K562 (cell line): ENCODE data around the gene KCNK6. TPM values are rescaled to one million over a fixed set of nuclear protein-coding genes. Genes with fewer than 3 reads are reported as not detected.

Experiments
- ATAC-seq: fragments of 200-7000 bp; cut with Tn5 transposase; 3 replicates; pipeline ENCODE4 v1.9.1; 2020; ENCODE audit warnings: moderate library complexity
- BruUV-seq: library from RNA; stranded (reverse); fragments of 400-500 nt; replicated peaks from 2 replicates; lab custom pipeline; 2021; lab: Mats Ljungman, UMichigan
- CTCF ChIA-PET: fragments of 300-600 bp; formaldehyde crosslinking; extraction: SDS; loops from one replicate; lab custom pipeline; 2021; ENCODE audit warnings: low intra/inter-chr PET ratio; lab: Yijun Ruan, JAX
- POLR2A ChIA-PET: fragments of 300-600, 350-650 bp; sonication (Branson Sonifier 250); formaldehyde crosslinking; extraction: SDS; loops from one replicate; lab custom pipeline; 2021; ENCODE audit warnings: antibody characterized with exemption, inconsistent platforms; lab: Yijun Ruan, JAX
- DNase-seq, 4 experiments: peaks; one replicate each; pipeline versions ENCODE4 v3.0.0 to v3.0.0-alpha.2; 2011 to 2018; ENCODE audit warnings: low spot score in 3 of 4, mixed read lengths in 3 of 4; ENCODE audit errors: extremely low read depth in 1 of 4
- FAIRE-seq: peaks from 2 replicates; lab custom pipeline; 2011; peaks lifted over from hg19 to GRCh38; lab: Jason Lieb, UNC
- H2AFZ ChIP-seq: 2 replicates; pipeline ENCODE4 v1.6.0; 2011; ENCODE audit warnings: low read depth, low read length, control low read depth, inconsistent platforms
- H3K27ac ChIP-seq: fragments of 200-600 bp; 3 replicates; pipeline ENCODE4 v1.8.0; 2011; ENCODE audit warnings: low read depth, mild to moderate bottlenecking, control low read depth, inconsistent platforms, low read length, moderate library complexity, mixed read lengths; ENCODE audit errors: extremely low read depth
- H3K27me3 ChIP-seq, 2 experiments: fragments of 300-600 bp in 1 of 2; 2 replicates in 1 of 2; 3 replicates in 1 of 2; pipeline versions ENCODE4 v1.6.0 to v1.8.0; 2011; ENCODE audit warnings: inconsistent platforms in 2 of 2, low read length in 2 of 2, mild to moderate bottlenecking in 1 of 2, mixed read lengths in 1 of 2, moderate library complexity in 1 of 2; ENCODE audit not compliant: control insufficient read depth in 2 of 2, insufficient read depth in 2 of 2
- H3K36me3 ChIP-seq: fragments of 300-600 bp; 3 replicates; pipeline ENCODE4 v1.8.0; 2011; ENCODE audit warnings: mild to moderate bottlenecking, low read length, inconsistent platforms; ENCODE audit not compliant: control insufficient read depth, insufficient read depth
- H3K4me1 ChIP-seq, 2 experiments: fragments of 200-600 bp in 1 of 2; replicated peaks in 1 of 2; 2 replicates in 1 of 2; 3 replicates in 1 of 2; pipeline versions ENCODE4 v1.5.1 to v1.8.0; 2011; ENCODE audit warnings: inconsistent platforms in 2 of 2, low read length in 2 of 2, mild to moderate bottlenecking in 1 of 2, mixed read lengths in 1 of 2, moderate library complexity in 1 of 2; ENCODE audit not compliant: control insufficient read depth in 2 of 2, insufficient read depth in 2 of 2
- H3K4me2 ChIP-seq: 2 replicates; pipeline ENCODE4 v1.6.1; 2011; ENCODE audit warnings: low read length, control low read depth, inconsistent platforms, mixed read lengths; ENCODE audit not compliant: insufficient read depth
- H3K4me3 ChIP-seq: fragments of 200-600 bp; sonication (generic), shearing (Covaris generic); 2 replicates; pipeline ENCODE4 v1.5.1; 2016; ENCODE audit warnings: control low read depth, inconsistent platforms
- H3K79me2 ChIP-seq: fragments of 200-600 bp; 3 replicates; pipeline ENCODE4 v1.8.0; 2011; ENCODE audit warnings: low read length, inconsistent platforms; ENCODE audit not compliant: control insufficient read depth, insufficient read depth
- H3K9ac ChIP-seq, 2 experiments: 2 replicates each; pipeline versions ENCODE4 v1.6.0 to v1.6.1; 2011; ENCODE audit warnings: low read depth in 2 of 2, low read length in 2 of 2, control low read depth in 1 of 2, inconsistent platforms in 1 of 2, mild to moderate bottlenecking in 1 of 2, mixed read lengths in 1 of 2; ENCODE audit not compliant: insufficient read depth in 1 of 2
- H3K9me1 ChIP-seq: one replicate; pipeline ENCODE4 v1.6.0; 2011; ENCODE audit warnings: inconsistent platforms, mild to moderate bottlenecking, low read length, moderate library complexity; ENCODE audit not compliant: control insufficient read depth, insufficient read depth
- H3K9me3 ChIP-seq: replicated peaks from 2 replicates; pipeline ENCODE4 v1.5.1; 2011; ENCODE audit warnings: low read depth, low read length, inconsistent platforms; ENCODE audit not compliant: control insufficient read depth, insufficient read depth
- H4K20me1 ChIP-seq: replicated peaks from 2 replicates; pipeline ENCODE4 v1.6.1; 2011; ENCODE audit warnings: low read length, inconsistent platforms, mixed read lengths; ENCODE audit not compliant: control insufficient read depth, insufficient read depth
- CBX2 ChIP-seq: fragments of 200-600 bp; sonication (generic); IDR thresholded peaks from one replicate; pipeline ENCODE4 v1.6.1; 2012; ENCODE audit warnings: mild to moderate bottlenecking, low read length, inconsistent platforms; ENCODE audit not compliant: insufficient read depth, poor library complexity, severe bottlenecking
- IRF1 ChIP-seq: sonication (generic); formaldehyde crosslinking; IDR thresholded peaks from 2 replicates; pipeline ENCODE4 v1.8.0; 2022; ENCODE audit warnings: missing genetic modification reagents, mild to moderate bottlenecking, borderline replicate concordance
- MBD2 ChIP-seq: sonication (generic); IDR thresholded peaks from 2 replicates; pipeline ENCODE4 v1.6.1; 2016; ENCODE audit warnings: low read depth, borderline replicate concordance
- MCM2 ChIP-seq: fragments of 450-650 bp; IDR thresholded peaks from 2 replicates; pipeline ENCODE4 v1.6.1; 2017; ENCODE audit warnings: low read depth, mild to moderate bottlenecking
- RNF219 ChIP-seq: fragments of 250-450 bp; sonication (Bioruptor Pico); IDR thresholded peaks from 2 replicates; pipeline ENCODE4 v1.5.0; 2022; ENCODE audit warnings: mild to moderate bottlenecking
- TCF15 ChIP-seq: fragments of 250-450 bp; sonication (Bioruptor Pico); IDR thresholded peaks from 2 replicates; pipeline ENCODE4 v1.8.0; 2022; ENCODE audit warnings: moderate library complexity, mild to moderate bottlenecking, inconsistent platforms
- TEAD1 ChIP-seq, 2 experiments: fragments of 450-650 bp in 1 of 2; sonication (generic) in 1 of 2; formaldehyde crosslinking; IDR thresholded peaks; 2 replicates each; pipeline versions ENCODE4 v1.4.0 to v1.8.0; 2020 to 2022; ENCODE audit warnings: mild to moderate bottlenecking in 2 of 2, missing genetic modification reagents in 1 of 2
- ZNF121 ChIP-seq: sonication (generic); formaldehyde crosslinking; conservative IDR thresholded peaks from 2 replicates; pipeline ENCODE4 v1.8.0; 2022; ENCODE audit warnings: missing genetic modification reagents
- WGBS: fragments of 100-300 bp; shearing (Covaris generic); methylation state at CpG from one replicate; pipeline ENCODE4 v1.1.6; 2016; ENCODE audit warnings: low coverage, mixed read lengths; ENCODE audit not compliant: insufficient coverage; ENCODE audit errors: missing lambda C conversion rate; 5-methylcytosine and 5-hydroxymethylcytosine counted together
- in situ Hi-C: fragments of 300-500 bp; cut with MboI; formaldehyde crosslinking; loops from 4 replicates; pipeline ENCODE4 v1.15.0; 2018; ENCODE audit warnings: inconsistent platforms, mixed read lengths
- intact Hi-C: fragments of 100-400 bp; cut with micrococcal nuclease; formaldehyde crosslinking; loops from 2 replicates; pipeline ENCODE4 v1.14.2; 2022
- polyA plus RNA-seq, 8 experiments: library from polyadenylated mRNA; depleted of rRNA in 4 of 8; stranded (reverse) in 5 of 8; unstranded in 3 of 8; fragments of >200 nt; fragmentation: Nextera tagmentation in 2 of 8; fragmentation: Illumina TruSeq in 1 of 8; extraction: Ambion mirVana in 2 of 8; extraction: Trizol in 1 of 8; gene quantifications; 2 replicates each; pipeline versions ENCODE4 v1.2.1 to v1.2.3, GENCODE V29; 2011 to 2014; ENCODE audit warnings: inconsistent platforms in 1 of 8, missing spikeins in 1 of 8
- total RNA-seq, 7 experiments: library from RNA; depleted of rRNA in 6 of 7; stranded (reverse); fragments of >200 nt in 6 of 7; fragmentation: Illumina TruSeq in 2 of 7; extraction: Trizol in 2 of 7; gene quantifications; 2 replicates each; pipeline versions ENCODE4 v1.2.1 to v1.2.3, GENCODE V29; 2011 to 2021; ENCODE audit warnings: low replicate concordance in 1 of 7

Gene KCNK6
- total and polyA plus RNA-seq, 9 of the 15 experiments (the other 6 are each of a cell fraction or from before 2014, with no cell fraction given) = 0.05 to 0.42 (median 0.15) TPM

GRCh38 chr19:38317104-38317612 is 2.5 kb upstream of the KCNK6 start:
- no peaks in the 10 kb centered on the region for H3K9me3 ChIP-seq
- H3K79me2 ChIP-seq = peaks cover 33% of the 10 kb centered on the region
- peaks cover 13% of the 10 kb centered on the region for H3K36me3 ChIP-seq
- no peaks in the 10 kb centered on the region for H4K20me1 ChIP-seq
- DNase-seq (peak; percentile 91 to 97 (median 93)), FAIRE-seq (peak; percentile 100), ATAC-seq (peak; percentile 69)
- no TSS peak for BruUV-seq
- peak overlapping the region; percentile 73 for H3K4me2 ChIP-seq
- H3K9me1 ChIP-seq = no peaks in the 10 kb centered on the region
- peak overlapping the region; percentile 46 to 75; a peak in 3 of 4 replicates for H3K9ac ChIP-seq
- CTCF ChIA-PET = no interaction called here
- peaks cover 49 to 65% of the 10 kb centered on the region in 2 experiments for H3K4me1 ChIP-seq
- POLR2A ChIA-PET = no interaction called here
- WGBS = 0% methylated on average over 11 of the region's 11 CpGs
- H3K27ac ChIP-seq = peak overlapping the region; percentile 85
- H2AFZ ChIP-seq = peak overlapping the region; percentile 44; the same call in 1 of the 2 replicates
- H3K4me3 ChIP-seq = peak overlapping the region; percentile 38
- in situ Hi-C loops = no loop called here
- intact Hi-C loops = no loop called here
- no peaks in the 10 kb centered on the region for H3K27me3 ChIP-seq
- TF ChIP-seq MBD2 (peak; percentile 81), TCF15 (no peak), CBX2 (no peak), RNF219 (CRISPR knock-in tag) (no peak), ZNF121 (CRISPR knock-in tag) (no peak), MCM2 (no peak), IRF1 (CRISPR knock-in tag) (no peak), TEAD1 (CRISPR knock-in tag; IDR thresholded peaks at IDR 0.05) (0 out of 4 replicates have a peak, but pooled peaks of 1 of the 2 experiments have one; percentile 41)
